Thyroid gland (tissue), 4 donors: Measurements from ENCODE around the gene FAM124A.

Experiments used
- POLR2A ChIP-seq, 2 donors: fragments of 450-650 bp; IDR thresholded peaks; one replicate each; pipeline ENCODE4 v1.6.1; 2017; ENCODE audit warnings: antibody characterized with exemption in 2 of 2, mild to moderate bottlenecking in 2 of 2, moderate library complexity in 1 of 2
- TF ChIP-seq, protein P1 (sequence below), 6 experiments: fragments of 200-600 bp in 3 of 6; fragments of 450-650 bp in 3 of 6; sonication (generic) in 3 of 6; IDR thresholded peaks; one replicate each; pipeline ENCODE4 v1.5.1; 2016 to 2019; ENCODE audit warnings: antibody characterized with exemption in 6 of 6, mild to moderate bottlenecking in 2 of 6, inconsistent platforms in 1 of 6, moderate library complexity in 1 of 6

DNA sequence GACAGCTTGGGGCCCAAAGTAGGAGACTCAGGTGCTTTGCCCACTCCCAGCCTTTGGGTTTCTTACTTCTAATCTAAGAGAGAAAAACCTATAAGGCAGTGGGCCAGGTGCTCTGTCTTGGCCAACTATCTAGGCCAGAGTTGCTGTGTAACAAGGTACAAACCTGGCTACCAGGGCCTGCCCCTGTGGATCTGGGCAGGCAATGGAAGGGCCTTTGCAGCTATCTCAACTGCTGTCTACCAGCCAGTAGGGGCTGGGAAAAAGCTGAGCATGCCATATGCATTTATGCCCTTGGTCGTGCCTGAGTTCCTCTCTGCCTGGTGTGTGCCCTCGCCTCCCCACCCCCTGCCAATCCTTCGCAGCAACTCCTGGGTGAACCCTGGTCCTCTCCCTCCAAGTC lies 100.6 kb downstream of the FAM124A start:
- TF ChIP-seq POLR2A (IDR thresholded peaks at IDR 0.05): no peak
- TF ChIP-seq, protein P1, sequence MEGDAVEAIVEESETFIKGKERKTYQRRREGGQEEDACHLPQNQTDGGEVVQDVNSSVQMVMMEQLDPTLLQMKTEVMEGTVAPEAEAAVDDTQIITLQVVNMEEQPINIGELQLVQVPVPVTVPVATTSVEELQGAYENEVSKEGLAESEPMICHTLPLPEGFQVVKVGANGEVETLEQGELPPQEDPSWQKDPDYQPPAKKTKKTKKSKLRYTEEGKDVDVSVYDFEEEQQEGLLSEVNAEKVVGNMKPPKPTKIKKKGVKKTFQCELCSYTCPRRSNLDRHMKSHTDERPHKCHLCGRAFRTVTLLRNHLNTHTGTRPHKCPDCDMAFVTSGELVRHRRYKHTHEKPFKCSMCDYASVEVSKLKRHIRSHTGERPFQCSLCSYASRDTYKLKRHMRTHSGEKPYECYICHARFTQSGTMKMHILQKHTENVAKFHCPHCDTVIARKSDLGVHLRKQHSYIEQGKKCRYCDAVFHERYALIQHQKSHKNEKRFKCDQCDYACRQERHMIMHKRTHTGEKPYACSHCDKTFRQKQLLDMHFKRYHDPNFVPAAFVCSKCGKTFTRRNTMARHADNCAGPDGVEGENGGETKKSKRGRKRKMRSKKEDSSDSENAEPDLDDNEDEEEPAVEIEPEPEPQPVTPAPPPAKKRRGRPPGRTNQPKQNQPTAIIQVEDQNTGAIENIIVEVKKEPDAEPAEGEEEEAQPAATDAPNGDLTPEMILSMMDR (IDR thresholded peaks at IDR 0.05): no peak
